Posterior vena cava (tissue), 2 donors: ENCODE measurements around the gene SKIC2. TPM values are rescaled to one million over a fixed set of nuclear protein-coding genes. Genes with fewer than 3 reads are reported as not detected.
A peak's percentile ranks its signal among the peaks of the same experiment; 100 is the strongest.
"Not testable (repeated sequence)": the region's sequence is repeated elsewhere in the genome, so short reads cannot be mapped to it uniquely, and the experiment has no call there.

Experiments
- DNase-seq: peaks from one replicate; pipeline ENCODE4 v3.0.0-alpha.2; 2020; ENCODE audit warnings: low spot score
- intact Hi-C, 2 donors: fragments of 100-400 bp; cut with DNase I; formaldehyde crosslinking; loops; one replicate each; pipeline versions ENCODE4 v1.14.1 to v1.14.2; 2022 to 2023
- long read RNA-seq, 2 donors: library from polyadenylated mRNA; unstranded; transcript quantifications; one replicate each; pipeline ENCODE4 v2.0.0, GENCODE V29; 2020 to 2021
- total RNA-seq, 2 donors: library from RNA; stranded (reverse); fragmentation: NEBNext Ultra II Directional; extraction: Animal tissue kit (Norgen Biotek cat#: 25700); gene quantifications; one replicate each; pipeline ENCODE4 v1.2.1, GENCODE V29; 2021
- donor health status: DM: yes; HTN: yes; CAD: no.
- donor health status: DM: yes; HTN: yes; CAD: no.

Gene SKIC2
- total RNA-seq = 10 to 100 TPM; 41.6 to 42.9 TPM
- long read RNA-seq, donor 1, transcript SKIV2L-201 (28 exons, 3,894 nt) = major isoform, 5 of 16 reads
- long read RNA-seq, donor 1, partial matches to known transcripts = 5 of 16 reads
- long read RNA-seq, donor 1, other reads (novel, unspliced or antisense) = 6 of 16 reads
- long read RNA-seq, donor 2, transcript SKIV2L-201 (28 exons, 3,894 nt) = major isoform, 8 of 31 reads
- long read RNA-seq, donor 2, partial matches to known transcripts = 21 of 31 reads
- long read RNA-seq, donor 2, other reads (novel, unspliced or antisense) = 2 of 31 reads

- peak; percentile 100 for DNase-seq
- intact Hi-C loops = no loop called here
Observed at GRCh38 chr6:31958741-31959739, at the start of gene SKIC2, which contains the start of gene NELFE. Gene SKIC2, plus strand, starts transcription at chr6:31959175. Its CDS starts 18 bp downstream, at chr6:31959193. Gene NELFE, minus strand, starts transcription at chr6:31958971. Its CDS starts 525 bp downstream, at chr6:31958446.

GRCh38 chr6:31909298-31909697 lies 49.7 kb upstream of the SKIC2 start:
- DNase-seq, intact Hi-C loops: not testable (repeated sequence)

- DNase-seq = no peak
- intact Hi-C loops = no loop called here
Observed at GRCh38 chr6:31911826-31912585, 47.0 kb upstream of the SKIC2 start.

GRCh38 chr6:31915351-31915750 lies 43.6 kb upstream of the SKIC2 start:
- DNase-seq = no peak
- intact Hi-C loops = no loop called here

GRCh38 chr6:31915756-31916155 lies 43.2 kb upstream of the SKIC2 start:
- intact Hi-C loops = no loop called here
- no peak for DNase-seq

GRCh38 chr6:31918069-31918720 lies 40.8 kb upstream of the SKIC2 start:
- intact Hi-C loops = no loop called here
- no peak for DNase-seq

GRCh38 chr6:31919624-31920303 lies 39.2 kb upstream of the SKIC2 start:
- no peak for DNase-seq
- intact Hi-C loops = loop anchor here in 1 of 2 donors (5.0 kb wide), 1 partner anchor 893 kb away; no protein-coding TSS in a partner anchor

GRCh38 chr6:31920811-31921210 lies 38.2 kb upstream of the SKIC2 start:
- intact Hi-C loops = loop anchor here in 1 of 2 donors (5.0 kb wide), 1 partner anchor 891 kb away; no protein-coding TSS in a partner anchor
- DNase-seq = no peak

GRCh38 chr6:31922942-31923341 lies 36.0 kb upstream of the SKIC2 start:
- DNase-seq = no peak
- intact Hi-C loops = loop anchor here in 1 of 2 donors (5.0 kb wide), 1 partner anchor 889 kb away; no protein-coding TSS in a partner anchor

GRCh38 chr6:31927242-31927862 lies 31.6 kb upstream of the SKIC2 start, which contains the start of gene C2:
Gene C2, plus strand, starts transcription at chr6:31927717. Its CDS starts 36 bp downstream, at chr6:31927753.
- DNase-seq = no peak
- intact Hi-C loops = no loop called here

GRCh38 chr6:31927863-31928671 lies 30.9 kb upstream of the SKIC2 start:
- intact Hi-C loops = no loop called here

GRCh38 chr6:31928672-31928939 lies 30.4 kb upstream of the SKIC2 start:
- DNase-seq = no peak
- intact Hi-C loops = no loop called here

More at GRCh38 chr6:31927863-31928671, 30.9 kb upstream of the SKIC2 start:
- no peak for DNase-seq

GRCh38 chr6:31930962-31931361 lies 28.0 kb upstream of the SKIC2 start:
- DNase-seq = no peak
- intact Hi-C loops = no loop called here

GRCh38 chr6:31932137-31932536 lies 26.8 kb upstream of the SKIC2 start:
- DNase-seq, intact Hi-C loops: not testable (repeated sequence)

GRCh38 chr6:31933537-31933936 lies 25.4 kb upstream of the SKIC2 start:
- DNase-seq = no peak

GRCh38 chr6:31935021-31935420 lies 24.0 kb upstream of the SKIC2 start:
- intact Hi-C loops = no loop called here
- no peak for DNase-seq

More at GRCh38 chr6:31933537-31933936, 25.4 kb upstream of the SKIC2 start:
- intact Hi-C loops = no loop called here

- intact Hi-C loops = no loop called here
- DNase-seq = no peak
Observed at GRCh38 chr6:31935823-31936222, 23.2 kb upstream of the SKIC2 start.
